Suprapubic skin (tissue), 4 donors: ENCODE data around the gene SLC38A9. TPM values are rescaled to one million over a fixed set of nuclear protein-coding genes. Genes with fewer than 3 reads are reported as not detected.
"Not testable (repeated sequence)": the region's sequence is repeated elsewhere in the genome, so short reads cannot be mapped to it uniquely, and the experiment has no call there.

Experiments
- DNase-seq, 2 donors: peaks; one replicate each; pipeline ENCODE4 v3.0.0-alpha.2; 2019; ENCODE audit warnings: low spot score in 2 of 2
- H3K27ac ChIP-seq: fragments of 200-600 bp; sonication (generic); one replicate; pipeline ENCODE4 v1.5.1; 2019
- H3K27me3 ChIP-seq: fragments of 200-600 bp; sonication (generic); one replicate; pipeline ENCODE4 v1.5.1; 2019
- H3K36me3 ChIP-seq: fragments of 200-600 bp; sonication (generic); one replicate; pipeline ENCODE4 v1.5.1; 2019
- H3K4me1 ChIP-seq: fragments of 200-600 bp; sonication (generic); one replicate; pipeline ENCODE4 v1.5.1; 2019
- H3K4me3 ChIP-seq: fragments of 200-600 bp; sonication (generic); one replicate; pipeline ENCODE4 v1.5.1; 2019; ENCODE audit warnings: mild to moderate bottlenecking
- H3K9me3 ChIP-seq: fragments of 200-600 bp; sonication (generic); one replicate; pipeline ENCODE4 v1.5.1; 2019
- EP300 ChIP-seq: sonication (generic); formaldehyde crosslinking; IDR thresholded peaks from one replicate; pipeline ENCODE4 v1.6.1; 2017; ENCODE audit warnings: antibody characterized with exemption
- POLR2A ChIP-seq, 2 donors: fragments of 450-650 bp; IDR thresholded peaks; one replicate each; pipeline ENCODE4 v1.6.1; 2017; ENCODE audit warnings: antibody characterized with exemption in 2 of 2, mild to moderate bottlenecking in 2 of 2, moderate library complexity in 2 of 2
- POLR2AphosphoS5 ChIP-seq, 3 donors: sonication (generic); formaldehyde crosslinking; IDR thresholded peaks; one replicate each; pipeline ENCODE4 v1.6.1; 2017; ENCODE audit warnings: antibody characterized with exemption in 3 of 3
- WGBS: methylation state at CpG from one replicate; pipeline ENCODE4 v1.1.5; 2018; 5-methylcytosine and 5-hydroxymethylcytosine counted together
- total RNA-seq, 4 donors: library from RNA; depleted of rRNA; stranded (reverse); fragments of >200 nt; gene quantifications; one replicate each; pipeline ENCODE4 v1.1.0, GENCODE V29; 2016
- TF ChIP-seq, protein P1 (sequence below), 2 donors: fragments of 200-600 bp in 1 of 2; fragments of 450-650 bp in 1 of 2; sonication (generic) in 1 of 2; IDR thresholded peaks; one replicate each; pipeline ENCODE4 v1.5.1; 2016 to 2019; ENCODE audit warnings: antibody characterized with exemption in 2 of 2, mild to moderate bottlenecking in 1 of 2, moderate library complexity in 1 of 2

SLC38A9 gene
- total RNA-seq, 4 donors from 2014 or later, result 13.9 to 52.6 (median 19.7) TPM

DNA sequence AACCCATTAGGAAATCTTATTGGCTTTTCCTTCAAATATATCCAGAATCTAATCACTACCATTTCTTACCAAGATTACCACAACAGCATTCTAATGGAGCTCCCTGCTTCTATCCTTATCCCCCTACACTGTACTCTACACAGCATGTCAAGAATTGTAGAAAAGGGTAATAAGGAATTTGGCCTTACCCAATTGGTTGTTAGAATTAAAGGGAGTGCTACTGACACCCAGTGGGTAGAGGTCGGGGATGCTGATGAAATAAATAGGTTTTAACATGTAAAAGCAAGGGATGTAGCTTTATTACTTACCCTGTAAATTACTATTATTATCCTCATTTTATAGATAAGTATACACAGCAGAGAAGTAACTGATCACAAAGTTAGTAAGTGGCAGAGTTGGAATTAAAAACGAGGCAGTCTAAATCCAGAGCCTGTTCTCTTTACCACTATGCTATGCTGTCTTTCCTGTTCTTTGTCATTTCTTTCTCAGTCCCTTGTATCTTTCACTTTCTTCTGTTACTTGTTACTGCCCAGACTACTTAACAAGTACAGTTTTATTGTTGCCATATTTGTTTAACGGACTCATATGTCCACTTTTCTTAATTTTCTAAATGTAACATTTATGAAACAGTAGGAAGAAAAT lies 10.5 kb downstream of the SLC38A9 start:
- Histone ChIP-seq H3K9me3 (no peaks in the 10 kb centered on the region), H3K36me3 (peaks cover 3% of the 10 kb centered on the region), H3K4me1 (no peaks in the 10 kb centered on the region), H3K4me3 (no peak overlapping the region), H3K27ac (no peak overlapping the region), H3K27me3 (no peaks in the 10 kb centered on the region)
- no peak for DNase-seq
- TF ChIP-seq POLR2A (IDR thresholded peaks at IDR 0.05), result no peak
- TF ChIP-seq POLR2AphosphoS5 (IDR thresholded peaks at IDR 0.05), result no peak
- TF ChIP-seq, protein P1, sequence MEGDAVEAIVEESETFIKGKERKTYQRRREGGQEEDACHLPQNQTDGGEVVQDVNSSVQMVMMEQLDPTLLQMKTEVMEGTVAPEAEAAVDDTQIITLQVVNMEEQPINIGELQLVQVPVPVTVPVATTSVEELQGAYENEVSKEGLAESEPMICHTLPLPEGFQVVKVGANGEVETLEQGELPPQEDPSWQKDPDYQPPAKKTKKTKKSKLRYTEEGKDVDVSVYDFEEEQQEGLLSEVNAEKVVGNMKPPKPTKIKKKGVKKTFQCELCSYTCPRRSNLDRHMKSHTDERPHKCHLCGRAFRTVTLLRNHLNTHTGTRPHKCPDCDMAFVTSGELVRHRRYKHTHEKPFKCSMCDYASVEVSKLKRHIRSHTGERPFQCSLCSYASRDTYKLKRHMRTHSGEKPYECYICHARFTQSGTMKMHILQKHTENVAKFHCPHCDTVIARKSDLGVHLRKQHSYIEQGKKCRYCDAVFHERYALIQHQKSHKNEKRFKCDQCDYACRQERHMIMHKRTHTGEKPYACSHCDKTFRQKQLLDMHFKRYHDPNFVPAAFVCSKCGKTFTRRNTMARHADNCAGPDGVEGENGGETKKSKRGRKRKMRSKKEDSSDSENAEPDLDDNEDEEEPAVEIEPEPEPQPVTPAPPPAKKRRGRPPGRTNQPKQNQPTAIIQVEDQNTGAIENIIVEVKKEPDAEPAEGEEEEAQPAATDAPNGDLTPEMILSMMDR (IDR thresholded peaks at IDR 0.05), result no peak
- no peak for TF ChIP-seq EP300
- 84% methylated on average over 3 of the region's 3 CpGs for WGBS

DNA sequence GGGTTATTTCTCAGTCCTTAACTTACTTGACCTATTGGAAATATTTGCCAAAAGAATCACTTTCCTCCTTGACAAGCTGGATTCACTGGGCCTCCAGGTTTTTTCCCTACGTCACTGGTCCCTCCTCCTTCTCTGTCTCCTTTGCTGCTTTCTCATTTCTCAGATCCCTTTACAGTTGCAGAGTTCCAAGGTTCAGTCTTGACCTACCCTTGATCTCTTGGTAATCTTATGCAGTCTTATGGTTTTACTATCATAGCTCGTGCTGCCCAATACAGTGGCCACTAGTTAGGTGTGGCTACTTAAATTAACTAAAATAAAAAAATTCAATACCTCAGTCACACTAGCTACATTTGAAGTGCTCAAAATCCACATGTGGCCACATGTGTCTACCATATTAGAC lies 11.4 kb downstream of the SLC38A9 start:
- TF ChIP-seq, protein P1 (IDR thresholded peaks at IDR 0.05), result no peak
- TF ChIP-seq EP300 (no peak), POLR2A (IDR thresholded peaks at IDR 0.05) (no peak), POLR2AphosphoS5 (IDR thresholded peaks at IDR 0.05) (no peak)
- DNase-seq, result no peak
- Histone ChIP-seq H3K27me3 (no peaks in the 10 kb centered on the region), H3K36me3 (peaks cover 3% of the 10 kb centered on the region), H3K27ac (no peak overlapping the region), H3K4me3 (no peak overlapping the region), H3K9me3 (no peaks in the 10 kb centered on the region), H3K4me1 (no peaks in the 10 kb centered on the region)
- 97% methylated on average over 2 of the region's 2 CpGs for WGBS

DNA sequence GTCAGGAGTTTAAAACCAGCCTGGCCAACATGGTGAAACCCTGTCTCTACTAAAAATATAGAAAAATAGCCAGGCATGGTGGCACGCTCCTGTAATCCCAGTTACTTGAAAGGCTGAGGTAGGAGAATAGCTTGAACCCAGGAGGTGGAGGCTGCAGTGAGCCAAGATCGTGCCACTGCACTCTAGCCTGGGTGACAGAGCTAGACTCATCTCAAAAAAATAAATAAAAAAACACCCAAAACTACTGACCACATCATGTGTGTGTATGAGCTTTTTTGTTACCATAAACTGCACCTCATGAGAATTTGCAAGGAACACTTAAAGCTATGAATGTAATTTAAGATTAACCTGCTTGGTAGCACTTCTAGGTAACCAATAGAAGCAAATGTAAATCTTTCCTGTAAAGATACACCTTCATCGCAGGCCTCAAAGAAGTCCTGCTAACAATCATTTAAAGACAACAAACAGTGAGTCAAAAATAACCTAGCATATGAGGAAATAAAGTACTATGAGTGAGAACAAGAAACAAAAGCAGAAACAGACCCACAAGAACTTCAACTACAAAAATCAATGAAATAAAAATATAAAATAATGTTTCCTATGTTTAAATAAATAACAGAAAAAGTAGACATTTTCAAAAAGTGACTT lies 13.0 kb downstream of the SLC38A9 start:
- DNase-seq, result no peak

DNA sequence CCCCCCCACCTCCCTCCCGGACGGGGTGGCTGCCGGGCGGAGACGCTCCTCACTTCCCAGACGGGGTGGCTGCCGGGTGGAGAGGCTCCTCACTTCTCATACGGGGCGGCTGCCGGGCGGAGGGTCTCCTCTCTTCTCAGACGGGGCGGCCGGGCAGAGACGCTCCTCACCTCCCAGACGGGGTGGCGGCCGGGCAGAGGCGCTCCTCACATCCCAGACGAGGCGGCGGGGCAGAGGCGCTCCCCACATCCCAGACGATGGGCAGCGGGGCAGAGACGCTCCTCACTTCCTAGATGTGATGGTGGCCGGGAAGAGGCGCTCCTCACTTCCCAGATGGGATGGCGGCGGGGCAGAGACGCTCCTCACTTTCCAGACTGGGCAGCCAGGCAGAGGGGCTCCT lies 15.4 kb downstream of the SLC38A9 start:
- not testable (repeated sequence) for H3K9me3 ChIP-seq, H3K27me3 ChIP-seq, H3K36me3 ChIP-seq, H3K4me3 ChIP-seq, H3K27ac ChIP-seq, H3K4me1 ChIP-seq, DNase-seq
- WGBS, result no CpG with 5 or more reads among the region's 31 CpGs

More for the DNA sequence above, 13.0 kb downstream of the SLC38A9 start:
- TF ChIP-seq EP300, result no peak
- no peak for TF ChIP-seq POLR2AphosphoS5 (IDR thresholded peaks at IDR 0.05)
- TF ChIP-seq POLR2A (IDR thresholded peaks at IDR 0.05), result no peak
- TF ChIP-seq, protein P1 (IDR thresholded peaks at IDR 0.05), result no peak
- 92% methylated on average over 3 of the region's 3 CpGs for WGBS
- H3K4me1 ChIP-seq, result peaks cover 2% of the 10 kb centered on the region
- H3K27me3 ChIP-seq, result no peaks in the 10 kb centered on the region
- no peaks in the 10 kb centered on the region for H3K9me3 ChIP-seq
- no peak overlapping the region for H3K27ac ChIP-seq
- H3K4me3 ChIP-seq, result no peak overlapping the region
- peaks cover 3% of the 10 kb centered on the region for H3K36me3 ChIP-seq

DNA sequence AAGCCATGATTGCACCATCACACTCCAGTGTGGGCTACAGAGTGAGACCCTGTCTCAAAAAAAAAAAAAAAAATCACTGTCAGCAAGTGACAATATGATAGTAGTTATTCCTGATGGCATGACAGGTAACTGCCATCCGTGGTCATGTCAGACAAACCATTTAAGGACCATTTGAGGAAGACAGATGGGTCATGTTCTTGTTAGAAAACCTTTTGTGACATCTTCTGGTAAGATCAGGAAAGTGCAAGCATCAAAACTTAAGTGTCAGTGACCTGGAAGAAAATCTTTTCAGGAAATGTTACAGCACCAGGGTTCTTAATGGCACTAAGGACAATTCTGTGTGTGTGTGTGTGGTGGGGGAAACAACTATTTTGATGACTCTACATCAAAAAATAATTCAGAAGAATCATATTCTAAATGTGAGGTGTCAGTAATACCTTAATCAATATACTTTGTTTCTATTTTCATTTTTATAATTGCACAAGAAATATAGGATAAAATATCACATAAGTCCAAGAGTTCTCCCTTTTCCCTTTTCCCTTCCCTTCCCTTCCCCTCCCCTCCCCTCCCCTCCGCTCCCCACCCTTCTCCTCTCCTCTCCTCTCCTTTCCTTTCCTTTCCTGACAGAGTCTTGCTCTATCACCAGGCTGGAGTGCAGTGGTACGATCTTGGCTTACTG lies 17.8 kb downstream of the SLC38A9 start:
- WGBS, result 72% methylated on average over 3 of the region's 3 CpGs
- H3K27me3 ChIP-seq, result no peaks in the 10 kb centered on the region
- H3K9me3 ChIP-seq, result no peaks in the 10 kb centered on the region
- peaks cover 3% of the 10 kb centered on the region for H3K36me3 ChIP-seq
- no peak for DNase-seq
- H3K27ac ChIP-seq, result no peak overlapping the region
- no peak overlapping the region for H3K4me3 ChIP-seq
- TF ChIP-seq POLR2A (IDR thresholded peaks at IDR 0.05), result no peak
- TF ChIP-seq, protein P1 (IDR thresholded peaks at IDR 0.05), result peak in 1 of 2 donors; percentile 37
- H3K4me1 ChIP-seq, result peaks cover 16% of the 10 kb centered on the region
